Right lobe of liver (tissue), 6 donors: ENCODE data around the gene CHADL. TPM values are rescaled to one million over a fixed set of nuclear protein-coding genes. Genes with fewer than 3 reads are reported as not detected.
"Not testable (repeated sequence)": the region's sequence is repeated elsewhere in the genome, so short reads cannot be mapped to it uniquely, and the experiment has no call there.

Experiments used
- ATAC-seq, 4 donors: fragments of 200-7000 bp; cut with Tn5 transposase; one replicate each; pipeline ENCODE4 v1.9.1; 2020; ENCODE audit warnings: mild to moderate bottlenecking in 4 of 4, moderate library complexity in 4 of 4
- DNase-seq, 3 donors: peaks; one replicate each; pipeline ENCODE4 v3.0.0-alpha.2; 2020
- H3K27ac ChIP-seq, 3 donors: fragments of 200-600 bp; one replicate each; pipeline ENCODE4 v1.8.0; 2022
- H3K27me3 ChIP-seq, 2 donors: fragments of 200-600 bp; one replicate each; pipeline ENCODE4 v1.8.0; 2022
- H3K36me3 ChIP-seq, 4 donors: fragments of 200-600 bp; sonication (generic) in 1 of 4; one replicate each; pipeline versions ENCODE4 v1.5.1 to v1.8.0; 2017 to 2022; ENCODE audit warnings: control low read depth in 1 of 4
- H3K4me1 ChIP-seq, 4 donors: fragments of 200-600 bp; sonication (generic) in 1 of 4; one replicate each; pipeline versions ENCODE4 v1.5.1 to v1.8.0; 2017 to 2022; ENCODE audit warnings: control low read depth in 1 of 4
- H3K4me3 ChIP-seq, 3 donors: fragments of 200-600 bp; one replicate each; pipeline ENCODE4 v1.8.0; 2022
- H3K9me3 ChIP-seq, 4 donors: fragments of 200-600 bp; sonication (generic) in 1 of 4; one replicate each; pipeline versions ENCODE4 v1.5.1 to v1.8.0; 2017 to 2022; ENCODE audit warnings: control low read depth in 1 of 4
- POLR2A ChIP-seq: fragments of 450-650 bp; IDR thresholded peaks from one replicate; pipeline ENCODE4 v1.6.1; 2017; ENCODE audit warnings: antibody characterized with exemption, mild to moderate bottlenecking
- WGBS: methylation state at CpG from one replicate; pipeline ENCODE4 v1.1.6; 2018; ENCODE audit warnings: low coverage, low lambda C conversion rate; ENCODE audit not compliant: insufficient coverage; ENCODE audit errors: missing lambda C conversion rate; 5-methylcytosine and 5-hydroxymethylcytosine counted together
- intact Hi-C, 2 donors: fragments of 100-400 bp; cut with DNase I; formaldehyde crosslinking; loops; one replicate each; pipeline versions ENCODE4 v1.11.2 to v1.14.1; 2022
- total RNA-seq, 6 experiments: library from RNA; depleted of rRNA in 2 of 6; stranded (reverse); fragments of >200 nt in 2 of 6; fragmentation: NEBNext Ultra II Directional in 3 of 6; extraction: Animal tissue kit (Norgen Biotek cat#: 25700) in 3 of 6; gene quantifications; one replicate each; pipeline versions ENCODE4 v1.1.0 to v1.2.4, GENCODE V29; 2016 to 2023
- TF ChIP-seq, protein P1 (sequence below), 4 donors: fragments of 200-600 bp in 3 of 4; fragments of 450-650 bp in 1 of 4; IDR thresholded peaks; one replicate each; pipeline versions ENCODE4 v1.5.1 to v1.8.0; 2016 to 2022; ENCODE audit warnings: antibody characterized with exemption in 4 of 4, mild to moderate bottlenecking in 2 of 4
- donor health status: DM: no; HTN: yes; CAD: no.
- donor health status: DM: no; HTN: no; CAD: no.
- donor health status: DM: no; HTN: no; CAD: no.
- donor health status: DM: no; HTN: yes; CAD: no.
- donor health status: DM: no; HTN: yes; CAD: no.

The CHADL gene
- total RNA-seq, 6 experiments from 2014 or later: 0.75 to 1.5 (median 1.1) TPM

DNA sequence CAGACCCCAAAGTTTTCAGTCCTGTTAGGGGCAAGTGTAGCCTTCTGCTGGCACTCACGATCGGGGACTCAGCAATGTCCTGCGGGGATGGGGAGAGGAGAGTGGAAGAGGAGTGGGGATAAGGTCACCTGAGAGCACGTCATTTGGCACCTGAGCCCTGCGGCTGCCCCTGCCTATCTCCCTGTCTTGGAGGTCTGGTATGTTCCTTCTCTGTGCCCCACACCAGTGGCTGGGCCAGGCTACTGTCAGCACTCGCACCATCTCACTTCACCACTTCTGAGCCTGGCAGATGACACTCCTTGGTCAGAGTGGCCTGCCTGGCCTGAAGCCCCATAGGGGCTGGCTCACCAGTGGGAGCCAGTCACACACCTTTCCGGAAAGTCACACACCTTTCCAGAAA, 20.1 kb upstream of the CHADL start:
- DNase-seq: no peak
- intact Hi-C loops: no loop called here
- peaks cover 0 to 71% (median 22%) of the 10 kb centered on the region in 4 donors for H3K36me3 ChIP-seq
- no peaks in the 10 kb centered on the region for H3K27me3 ChIP-seq
- no peaks in the 10 kb centered on the region for H3K9me3 ChIP-seq
- peaks cover 0 to 9% (median 0%) of the 10 kb centered on the region in 4 donors for H3K4me1 ChIP-seq
- ATAC-seq: no peak
- H3K4me3 ChIP-seq: no peak overlapping the region
- no peak overlapping the region for H3K27ac ChIP-seq
- TF ChIP-seq, protein P1, sequence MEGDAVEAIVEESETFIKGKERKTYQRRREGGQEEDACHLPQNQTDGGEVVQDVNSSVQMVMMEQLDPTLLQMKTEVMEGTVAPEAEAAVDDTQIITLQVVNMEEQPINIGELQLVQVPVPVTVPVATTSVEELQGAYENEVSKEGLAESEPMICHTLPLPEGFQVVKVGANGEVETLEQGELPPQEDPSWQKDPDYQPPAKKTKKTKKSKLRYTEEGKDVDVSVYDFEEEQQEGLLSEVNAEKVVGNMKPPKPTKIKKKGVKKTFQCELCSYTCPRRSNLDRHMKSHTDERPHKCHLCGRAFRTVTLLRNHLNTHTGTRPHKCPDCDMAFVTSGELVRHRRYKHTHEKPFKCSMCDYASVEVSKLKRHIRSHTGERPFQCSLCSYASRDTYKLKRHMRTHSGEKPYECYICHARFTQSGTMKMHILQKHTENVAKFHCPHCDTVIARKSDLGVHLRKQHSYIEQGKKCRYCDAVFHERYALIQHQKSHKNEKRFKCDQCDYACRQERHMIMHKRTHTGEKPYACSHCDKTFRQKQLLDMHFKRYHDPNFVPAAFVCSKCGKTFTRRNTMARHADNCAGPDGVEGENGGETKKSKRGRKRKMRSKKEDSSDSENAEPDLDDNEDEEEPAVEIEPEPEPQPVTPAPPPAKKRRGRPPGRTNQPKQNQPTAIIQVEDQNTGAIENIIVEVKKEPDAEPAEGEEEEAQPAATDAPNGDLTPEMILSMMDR (IDR thresholded peaks at IDR 0.05): no peak
- TF ChIP-seq POLR2A: no peak
- no CpG with 5 or more reads among the region's 7 CpGs for WGBS

DNA sequence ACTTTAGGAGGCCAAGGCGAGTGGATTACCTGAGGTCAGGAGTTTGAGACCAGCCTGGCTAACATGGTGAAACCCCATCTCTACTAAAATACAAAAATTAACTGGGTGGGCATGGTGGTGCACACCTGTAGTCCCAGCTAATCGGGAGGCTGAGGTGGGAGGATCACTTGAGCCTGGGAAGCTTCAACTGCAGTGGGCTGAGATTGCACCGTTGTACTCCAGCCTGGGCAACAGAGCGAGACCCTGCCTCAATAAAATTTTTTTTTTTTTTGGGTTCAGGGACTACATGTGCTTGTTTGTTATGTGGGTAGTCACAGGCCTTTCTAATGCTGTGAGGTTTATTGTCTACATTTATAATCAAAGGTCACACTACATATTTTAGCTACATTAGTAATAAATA, 19.0 kb upstream of the CHADL start:
- H3K4me3 ChIP-seq, H3K9me3 ChIP-seq, H3K27me3 ChIP-seq, intact Hi-C loops, H3K4me1 ChIP-seq, ATAC-seq, DNase-seq, H3K27ac ChIP-seq: not testable (repeated sequence)
- peaks cover 0 to 73% (median 22%) of the 10 kb centered on the region in 4 donors for H3K36me3 ChIP-seq
- WGBS: 97% methylated on average over 4 of the region's 4 CpGs

DNA sequence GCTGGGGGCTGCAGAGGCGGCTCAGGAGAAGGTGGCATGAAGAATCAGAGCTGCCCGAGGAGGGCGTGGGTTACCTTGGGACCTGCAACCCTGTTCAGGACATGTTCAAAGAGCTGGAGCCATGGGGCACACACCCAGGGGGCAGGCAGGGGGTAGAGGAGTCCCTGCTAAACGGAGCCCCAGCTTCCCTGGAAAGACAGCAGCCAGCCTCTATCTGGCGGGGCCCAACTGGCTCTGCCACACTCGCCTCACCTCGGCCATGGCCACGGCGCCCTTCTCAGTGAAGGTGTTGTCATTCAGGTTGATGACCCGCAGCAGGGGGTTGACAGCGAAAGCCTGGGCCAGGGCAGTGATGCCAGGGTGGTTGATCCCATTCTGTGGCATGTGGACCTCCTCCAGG, 17.0 kb upstream of the CHADL start:
- Histone ChIP-seq H3K4me1 (peaks cover 0 to 9% (median 0%) of the 10 kb centered on the region in 4 donors), H3K4me3 (no peak overlapping the region), H3K27ac (no peak overlapping the region), H3K36me3 (peaks cover 0 to 71% (median 18%) of the 10 kb centered on the region in 4 donors), H3K27me3 (no peaks in the 10 kb centered on the region), H3K9me3 (no peaks in the 10 kb centered on the region)
- DNase-seq (no peak), ATAC-seq (no peak)
- intact Hi-C loops: no loop called here
- no peak for TF ChIP-seq POLR2A
- TF ChIP-seq, protein P1 (IDR thresholded peaks at IDR 0.05): no peak
- no CpG with 5 or more reads among the region's 11 CpGs for WGBS

DNA sequence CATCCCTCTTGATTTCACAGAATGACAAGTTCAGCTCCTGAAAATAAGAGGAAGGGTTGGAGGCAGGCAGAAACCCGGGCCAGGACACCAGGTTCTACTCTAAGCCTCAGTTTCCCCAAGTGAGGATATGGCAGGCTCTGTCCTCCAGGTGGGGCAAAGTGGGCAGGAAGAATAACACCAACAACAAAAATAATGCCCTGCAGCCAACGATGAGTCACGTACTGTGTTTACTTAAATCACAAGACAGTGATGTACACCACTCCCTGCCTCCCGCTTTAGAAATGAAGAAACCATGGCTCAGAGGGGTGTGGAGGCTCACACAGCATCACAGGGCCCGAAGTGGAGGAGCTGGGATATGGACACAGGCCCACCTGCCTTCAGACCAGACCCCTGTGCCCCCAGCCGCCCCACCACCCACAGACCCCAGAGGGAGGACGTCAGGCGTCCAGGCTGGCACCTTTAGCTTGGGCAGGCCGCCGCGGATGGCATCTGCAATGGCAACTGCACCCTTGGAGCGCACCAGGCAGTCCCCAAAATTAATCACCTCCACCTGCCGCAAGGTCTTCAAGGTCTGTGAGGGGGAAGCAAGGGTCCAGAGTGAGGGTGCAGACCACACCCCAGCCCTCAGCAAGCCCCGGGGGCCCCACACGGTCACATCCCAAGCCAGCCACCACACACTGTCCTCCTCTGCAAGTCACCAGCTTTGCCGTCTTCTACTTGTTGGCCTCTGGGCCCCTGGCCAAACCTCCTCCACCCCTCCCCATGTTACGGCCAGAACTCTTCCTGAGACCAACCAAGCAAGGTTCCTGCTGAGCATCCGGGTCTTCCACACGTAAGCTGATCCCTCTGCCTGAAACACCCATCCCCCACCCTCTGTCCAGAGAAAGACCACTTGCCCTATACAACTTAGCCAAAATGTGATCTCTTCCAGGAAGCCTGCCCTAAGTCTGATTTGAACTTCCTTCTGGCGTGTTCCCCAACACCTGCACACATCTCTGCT, 15.8 kb upstream of the CHADL start:
- ATAC-seq (peak in 1 of 4 donors; percentile 75), DNase-seq (no peak)
- TF ChIP-seq POLR2A: no peak
- TF ChIP-seq, protein P1 (IDR thresholded peaks at IDR 0.05): no peak
- Histone ChIP-seq H3K4me3 (no peak overlapping the region), H3K9me3 (no peaks in the 10 kb centered on the region), H3K27ac (no peak overlapping the region), H3K27me3 (no peaks in the 10 kb centered on the region), H3K4me1 (no peaks in the 10 kb centered on the region), H3K36me3 (peaks cover 0 to 78% (median 22%) of the 10 kb centered on the region in 4 donors)
- intact Hi-C loops: no loop called here
- 73% methylated on average over 8 of the region's 20 CpGs for WGBS

DNA sequence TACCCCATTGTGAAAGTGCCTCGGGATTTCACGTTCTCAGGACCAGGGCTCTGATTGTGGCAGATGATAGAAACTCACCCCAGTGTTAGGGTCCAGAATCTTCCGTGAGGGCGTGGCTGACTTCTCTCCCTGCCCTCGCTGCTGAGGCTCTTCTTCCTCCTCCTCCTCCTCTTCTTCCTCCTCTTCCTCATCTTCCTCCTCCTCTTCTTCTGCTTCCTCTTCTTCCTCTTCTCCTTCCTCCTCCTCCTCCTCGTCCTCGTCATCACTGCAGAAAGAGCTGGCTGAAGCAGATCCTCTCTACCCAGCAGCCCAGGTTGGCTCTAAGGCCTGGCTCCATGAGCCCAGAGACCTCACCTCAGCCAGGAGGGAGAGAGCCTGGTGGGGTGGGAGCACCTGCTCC, 13.5 kb upstream of the CHADL start:
- TF ChIP-seq, protein P1 (IDR thresholded peaks at IDR 0.05): no peak
- TF ChIP-seq POLR2A: no peak
- Histone ChIP-seq H3K4me1 (no peaks in the 10 kb centered on the region), H3K4me3 (no peak overlapping the region), H3K36me3 (peaks cover 0 to 80% (median 29%) of the 10 kb centered on the region in 4 donors), H3K27ac (no peak overlapping the region), H3K27me3 (no peaks in the 10 kb centered on the region), H3K9me3 (no peaks in the 10 kb centered on the region)
- 93% methylated on average over 7 of the region's 7 CpGs for WGBS
- DNase-seq (no peak), ATAC-seq (no peak)
- intact Hi-C loops: no loop called here
